Endothelial cell of umbilical vein (primary cell): ENCODE measurements around the gene XYLT1.

Source experiments
- EZH2 ChIP-seq: IDR thresholded peaks from 2 replicates; pipeline ENCODE4 v1.6.1; 2012; ENCODE audit warnings: borderline replicate concordance, low read depth, mild to moderate bottlenecking, moderate library complexity, low read length, inconsistent platforms; ENCODE audit not compliant: severe bottlenecking
- FOS ChIP-seq: IDR thresholded peaks from 2 replicates; pipeline ENCODE4 v1.6.1; 2011; ENCODE audit warnings: mild to moderate bottlenecking, low read length, moderate library complexity, borderline replicate concordance; ENCODE audit not compliant: insufficient read depth
- GATA2 ChIP-seq: IDR thresholded peaks from 2 replicates; pipeline ENCODE4 v1.7.0; 2011; ENCODE audit warnings: low read depth, mild to moderate bottlenecking, moderate library complexity, mixed read lengths, low read length; ENCODE audit not compliant: insufficient read length, insufficient read depth
- POLR2A ChIP-seq: IDR thresholded peaks from 2 replicates; pipeline ENCODE4 v1.6.1; 2012; ENCODE audit warnings: low read depth, mild to moderate bottlenecking, control low read depth, low read length
- POLR2AphosphoS5 ChIP-seq: IDR thresholded peaks from 2 replicates; pipeline ENCODE4 v1.6.1; 2012; ENCODE audit warnings: low read depth, mild to moderate bottlenecking, control low read depth, low read length, moderate library complexity; ENCODE audit not compliant: insufficient read depth
- TF ChIP-seq, protein P1 (sequence below), 2 donors: IDR thresholded peaks; 1 replicate in 1 of 2; 2 replicates in 1 of 2; pipeline ENCODE4 v1.5.1; 2011; ENCODE audit warnings: low read length in 2 of 2, mild to moderate bottlenecking in 2 of 2, moderate library complexity in 2 of 2, control low read depth in 1 of 2, inconsistent platforms in 1 of 2, low read depth in 1 of 2; ENCODE audit not compliant: insufficient read depth in 1 of 2; ENCODE audit errors: extremely low read depth in 1 of 2
- TF ChIP-seq, protein P2 (sequence below): IDR thresholded peaks from 2 replicates; pipeline ENCODE4 v1.6.1; 2011; ENCODE audit not compliant: insufficient read depth, insufficient read length

DNA sequence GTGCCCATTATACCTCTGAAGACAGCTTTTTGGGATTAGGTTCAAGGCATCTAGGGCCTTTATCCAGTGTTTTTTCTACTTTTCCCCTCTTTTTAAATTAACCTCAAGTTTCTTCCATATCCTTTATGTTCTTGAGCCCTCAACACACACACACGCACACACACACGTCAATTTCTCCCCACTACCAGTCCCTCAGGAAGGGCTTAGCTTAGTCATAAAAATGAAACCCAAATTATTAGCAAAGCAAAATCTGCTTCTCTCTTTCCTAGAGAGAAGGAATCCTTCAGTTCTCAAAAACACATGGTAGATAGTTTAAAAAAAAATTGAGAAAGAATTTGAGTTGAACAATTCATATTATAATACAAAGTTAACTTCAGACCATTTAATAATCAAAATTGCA, 401.1 kb downstream of the XYLT1 start:
- TF ChIP-seq POLR2AphosphoS5: no peak
- TF ChIP-seq, protein P1, sequence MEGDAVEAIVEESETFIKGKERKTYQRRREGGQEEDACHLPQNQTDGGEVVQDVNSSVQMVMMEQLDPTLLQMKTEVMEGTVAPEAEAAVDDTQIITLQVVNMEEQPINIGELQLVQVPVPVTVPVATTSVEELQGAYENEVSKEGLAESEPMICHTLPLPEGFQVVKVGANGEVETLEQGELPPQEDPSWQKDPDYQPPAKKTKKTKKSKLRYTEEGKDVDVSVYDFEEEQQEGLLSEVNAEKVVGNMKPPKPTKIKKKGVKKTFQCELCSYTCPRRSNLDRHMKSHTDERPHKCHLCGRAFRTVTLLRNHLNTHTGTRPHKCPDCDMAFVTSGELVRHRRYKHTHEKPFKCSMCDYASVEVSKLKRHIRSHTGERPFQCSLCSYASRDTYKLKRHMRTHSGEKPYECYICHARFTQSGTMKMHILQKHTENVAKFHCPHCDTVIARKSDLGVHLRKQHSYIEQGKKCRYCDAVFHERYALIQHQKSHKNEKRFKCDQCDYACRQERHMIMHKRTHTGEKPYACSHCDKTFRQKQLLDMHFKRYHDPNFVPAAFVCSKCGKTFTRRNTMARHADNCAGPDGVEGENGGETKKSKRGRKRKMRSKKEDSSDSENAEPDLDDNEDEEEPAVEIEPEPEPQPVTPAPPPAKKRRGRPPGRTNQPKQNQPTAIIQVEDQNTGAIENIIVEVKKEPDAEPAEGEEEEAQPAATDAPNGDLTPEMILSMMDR (IDR thresholded peaks at IDR 0.05; ENCODE audit: extremely low read depth in 1 of 2, insufficient read depth in 1 of 2, low read depth in 1 of 2, low read length in 2 of 2): no peak
- no peak for TF ChIP-seq POLR2A
- TF ChIP-seq, protein P2, sequence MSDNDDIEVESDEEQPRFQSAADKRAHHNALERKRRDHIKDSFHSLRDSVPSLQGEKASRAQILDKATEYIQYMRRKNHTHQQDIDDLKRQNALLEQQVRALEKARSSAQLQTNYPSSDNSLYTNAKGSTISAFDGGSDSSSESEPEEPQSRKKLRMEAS: no peak
- no peak for TF ChIP-seq GATA2
- no peak for TF ChIP-seq EZH2
- no peak for TF ChIP-seq FOS
